Stimulated activated CD4-positive, alpha-beta T cell treated with anti-CD3 and anti-CD28 coated beads, Interleukin-1b, Interleukin-23, amount 100 ng/mL, for 4 hours (primary cell): ENCODE data around the gene SLC12A9.

Experiments
- DNase-seq, 2 donors: peaks; one replicate each; pipeline ENCODE4 v3.0.0-alpha.2; 2020; ENCODE audit warnings: low read depth in 2 of 2

Gene SLC12A9

DNA sequence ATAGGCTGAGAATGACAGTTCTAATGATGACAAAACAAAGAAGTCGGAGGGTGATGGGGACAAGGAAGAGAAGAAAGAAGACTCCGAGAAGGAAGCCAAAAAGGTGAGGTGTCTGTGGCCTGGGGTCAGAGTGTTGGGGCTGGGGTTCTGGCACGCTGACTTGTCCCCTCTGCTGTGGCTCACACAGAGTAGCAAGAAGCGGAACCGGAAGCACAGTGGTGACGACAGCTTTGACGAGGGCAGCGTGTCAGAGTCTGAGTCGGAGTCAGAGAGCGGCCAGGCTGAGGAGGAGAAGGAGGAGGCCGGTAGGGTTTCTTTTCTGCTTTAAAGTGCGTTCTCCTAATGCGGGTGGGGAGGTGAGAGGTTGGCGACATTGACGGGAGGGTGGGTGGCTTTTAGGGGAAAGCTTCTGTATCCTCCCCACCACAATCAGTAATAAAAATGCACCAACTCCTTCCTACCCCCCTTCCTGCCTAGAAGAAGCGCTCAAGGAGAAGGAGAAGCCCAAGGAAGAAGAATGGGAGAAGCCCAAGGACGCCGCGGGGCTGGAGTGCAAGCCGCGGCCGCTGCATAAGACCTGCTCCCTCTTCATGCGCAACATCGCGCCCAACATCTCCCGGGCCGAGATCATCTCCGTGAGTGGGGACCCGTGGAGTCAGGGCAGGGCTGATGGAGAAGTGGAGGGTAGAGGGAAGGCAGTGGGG is 32.4 kb downstream of the SLC12A9 start:
- DNase-seq = no peak

GRCh38 chr7:100885440-100886141 is 33.1 kb downstream of the SLC12A9 start:
- DNase-seq = no peak

DNA sequence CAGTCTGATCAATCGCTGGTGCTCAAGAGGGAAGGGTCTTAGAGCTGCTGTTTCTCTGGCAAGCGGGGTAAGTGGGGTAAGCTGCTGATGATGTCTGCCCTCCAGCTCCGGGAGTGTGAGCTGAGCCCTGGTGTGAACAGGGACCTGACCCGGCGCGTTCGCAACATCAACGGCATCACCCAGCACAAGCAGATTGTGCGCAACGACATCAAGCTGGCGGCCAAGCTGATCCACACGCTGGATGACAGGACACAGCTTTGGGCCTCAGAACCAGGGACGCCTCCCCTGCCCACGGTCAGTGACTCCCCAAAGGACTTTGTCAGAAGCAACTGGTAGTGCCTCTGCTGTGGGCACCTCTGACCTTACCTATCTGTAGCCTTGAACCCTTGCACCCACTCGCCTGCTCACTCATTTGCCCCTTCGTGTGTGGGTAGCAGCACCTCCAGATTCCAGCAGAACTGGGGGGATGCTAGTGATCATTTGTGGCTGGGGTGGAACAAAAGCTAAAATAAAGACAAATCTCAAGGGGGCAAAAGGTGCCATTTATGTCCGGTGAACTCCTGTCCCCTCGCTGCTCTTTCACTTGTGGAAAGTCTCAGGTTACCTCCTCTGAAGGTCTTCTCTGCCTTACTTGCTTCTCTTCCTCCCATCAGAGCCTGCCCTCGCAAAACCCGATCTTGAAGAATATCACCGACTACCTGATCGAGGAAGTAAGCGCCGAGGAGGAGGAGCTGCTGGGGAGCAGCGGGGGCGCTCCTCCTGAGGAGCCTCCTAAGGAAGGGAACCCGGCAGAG is 33.8 kb downstream of the SLC12A9 start:
- no peak for DNase-seq

- DNase-seq = no peak
Observed at GRCh38 chr7:100886936-100887515, 34.5 kb downstream of the SLC12A9 start.

GRCh38 chr7:100887516-100888290 is 35.2 kb downstream of the SLC12A9 start:
- no peak for DNase-seq

GRCh38 chr7:100888291-100888987 is 35.9 kb downstream of the SLC12A9 start:
- no peak for DNase-seq

GRCh38 chr7:100888988-100889750 is 36.7 kb downstream of the SLC12A9 start, which contains the start of gene UFSP1:
TSS of gene UFSP1 (minus strand) at chr7:100889715. CDS start at chr7:100889271, 444 bp downstream.
- DNase-seq = no peak

GRCh38 chr7:100890653-100891567 is 38.4 kb downstream of the SLC12A9 start:
- no peak for DNase-seq

DNA sequence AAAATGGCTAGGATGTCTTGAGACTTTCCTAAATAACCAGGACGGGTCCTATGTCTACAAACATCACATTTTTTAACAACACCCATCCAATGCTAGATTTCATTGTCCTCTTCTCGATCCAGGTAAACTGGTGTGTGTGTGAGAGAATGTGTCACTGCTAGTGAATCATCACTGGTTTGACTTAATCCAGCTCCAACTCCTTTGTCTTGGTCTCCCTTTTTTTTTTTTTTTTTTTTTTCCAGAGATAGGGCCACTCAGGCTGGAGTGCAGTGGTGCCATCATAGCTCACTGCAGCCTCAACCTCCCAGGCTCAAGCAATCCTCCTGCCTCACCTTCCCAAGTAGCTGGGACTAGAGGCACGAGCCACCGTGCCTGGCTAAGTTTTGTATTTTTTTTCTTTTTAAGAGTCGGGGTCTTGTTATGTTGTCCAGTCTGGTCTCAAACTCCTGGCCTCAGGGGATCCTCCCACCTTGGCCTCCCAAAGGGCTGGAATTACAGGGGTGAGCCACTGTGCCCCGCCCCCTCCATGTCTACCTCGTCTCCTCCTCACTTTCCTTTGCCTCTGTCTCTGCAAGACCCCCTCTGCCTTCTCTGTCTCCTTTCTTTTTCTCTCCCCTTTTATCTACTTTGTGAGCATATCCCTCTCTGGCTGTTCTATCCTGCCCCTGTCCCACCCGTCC is 39.2 kb downstream of the SLC12A9 start:
- DNase-seq = no peak

- DNase-seq = no peak
Observed at GRCh38 chr7:100892364-100893317, 40.1 kb downstream of the SLC12A9 start.

- DNase-seq = no peak
Observed at GRCh38 chr7:100893318-100893895, 40.9 kb downstream of the SLC12A9 start.

DNA sequence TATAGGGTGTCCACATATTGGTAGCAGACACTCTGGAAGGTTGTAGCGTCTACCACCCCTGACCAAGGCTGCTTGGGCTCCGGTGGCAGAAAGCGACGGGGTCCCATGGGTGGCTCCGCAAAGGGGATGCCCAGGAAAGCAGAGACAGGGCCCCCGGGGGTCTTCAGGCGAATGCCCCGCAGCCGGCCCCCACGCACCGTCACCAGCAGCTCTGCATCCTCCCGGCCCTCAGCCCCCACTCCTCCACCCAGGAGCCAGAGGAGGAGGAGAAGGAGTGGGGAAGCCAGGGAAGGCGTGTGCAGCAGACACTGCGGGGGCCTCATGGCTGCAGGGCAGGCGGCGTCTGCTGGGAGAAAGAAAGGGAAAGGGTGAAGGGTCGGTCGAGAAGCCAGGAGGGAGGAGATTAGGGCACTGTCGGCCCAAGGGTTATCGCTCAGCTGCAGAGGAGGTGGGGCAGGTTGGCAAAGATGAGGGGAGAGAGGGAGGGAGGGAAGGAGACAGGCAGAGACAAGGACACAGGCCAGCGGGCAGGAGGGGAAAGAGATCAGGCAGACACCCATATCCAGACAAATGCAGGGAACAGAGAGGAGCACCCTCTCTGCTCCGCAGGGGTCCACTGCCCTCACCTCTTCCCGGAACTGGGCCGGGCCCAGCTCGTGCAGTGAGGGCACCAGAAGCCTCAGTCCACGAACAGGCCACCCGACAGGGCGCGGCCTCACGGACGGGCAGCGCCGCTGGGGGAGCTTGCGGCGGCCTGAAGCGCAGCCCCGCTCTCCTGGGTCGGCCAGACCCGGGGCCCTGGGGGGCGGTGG is 41.6 kb downstream of the SLC12A9 start:
- DNase-seq = no peak

DNA sequence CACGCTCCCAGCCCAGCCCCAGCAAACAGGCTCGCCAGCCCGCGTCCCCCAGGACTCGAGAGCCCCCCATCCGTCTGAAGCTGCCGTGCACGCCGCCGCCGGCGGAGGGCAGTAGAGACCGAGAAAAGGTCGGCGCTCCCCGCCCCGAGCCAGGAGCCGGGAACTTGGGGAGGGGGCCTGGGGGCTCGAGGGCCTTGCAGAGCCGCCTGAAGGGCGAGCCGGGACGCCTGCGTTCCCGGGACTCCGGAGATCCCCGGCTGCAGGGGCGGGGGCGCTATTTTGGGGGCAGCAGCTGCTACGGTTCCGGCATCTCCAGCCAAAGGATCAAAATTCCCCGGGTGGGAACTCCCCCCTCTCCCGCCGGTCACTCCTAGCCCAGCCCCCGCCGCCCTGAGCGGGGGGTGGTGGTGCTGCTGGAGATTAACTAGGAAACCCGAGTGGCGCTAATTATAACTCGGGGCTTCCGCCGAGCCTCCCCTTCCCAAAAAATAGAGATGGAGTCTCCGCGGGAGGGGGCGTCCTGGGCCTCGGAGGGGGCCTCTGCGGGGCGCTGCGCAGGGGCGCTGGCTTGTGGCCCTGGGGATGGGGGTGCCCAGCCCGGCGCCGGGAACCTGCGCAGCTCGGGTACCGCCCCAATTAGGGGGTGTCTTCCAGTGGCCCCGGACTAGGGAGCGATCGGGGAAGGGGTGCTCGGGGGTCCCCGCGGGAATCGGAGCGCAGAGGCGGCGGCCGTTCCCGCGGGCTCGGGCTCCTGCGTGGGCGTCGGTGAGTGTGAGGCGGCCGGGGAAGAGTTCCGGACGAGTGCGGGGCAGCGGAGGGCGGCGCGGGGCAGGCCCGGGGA is 42.6 kb downstream of the SLC12A9 start:
- DNase-seq = peak in 1 of 2 donors; percentile 59

GRCh38 chr7:100895701-100895955 is 43.1 kb downstream of the SLC12A9 start, which contains the start of gene ACHE:
TSS of gene ACHE (minus strand) at chr7:100895888. CDS start at chr7:100894232, 1,656 bp downstream.
- no peak for DNase-seq
